ENCODE data around the gene CDHR4.
A peak's percentile ranks its signal among the peaks of the same experiment; 100 is the strongest.

CDHR4 gene

DNA sequence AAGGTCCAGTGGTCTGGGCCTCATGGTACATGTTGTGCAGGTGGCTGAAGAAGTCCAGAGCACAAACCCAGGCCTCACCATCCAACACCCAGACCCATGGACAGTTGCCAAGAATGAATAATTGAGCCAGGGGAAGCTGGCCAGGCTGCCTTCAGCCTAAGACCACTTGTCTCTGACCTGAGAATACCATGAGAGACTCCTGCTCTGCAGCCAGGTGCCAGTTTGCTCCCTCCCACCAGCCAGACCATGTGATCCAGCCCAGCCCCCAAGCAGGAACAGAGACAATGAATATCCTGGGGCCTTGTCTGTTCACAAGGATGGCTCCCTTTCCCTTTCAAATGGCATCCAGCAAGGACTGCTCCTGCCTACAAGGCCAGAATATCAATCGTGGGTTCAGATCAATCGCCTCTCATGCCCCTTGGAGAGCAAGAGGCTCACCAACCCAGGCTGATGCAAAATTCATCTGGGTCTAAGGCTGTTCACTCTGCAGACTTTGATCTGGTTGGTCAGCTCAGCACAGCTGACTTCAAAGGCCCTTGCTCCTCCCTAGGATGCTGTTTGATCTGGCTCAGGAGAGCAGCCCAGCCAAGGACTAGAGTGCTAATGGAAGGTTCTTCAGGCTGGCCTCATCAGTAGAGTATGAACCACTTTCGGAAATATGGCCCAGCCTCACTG is 43.3 kb upstream of the CDHR4 start:
- H4K20me1 ChIP-seq (ENCODE audit: insufficient read depth, low read length): no peaks in the 10 kb centered on the region
- DNase-seq (no peak), ATAC-seq (ENCODE audit: insufficient read depth, low read depth) (no peak)
- H2AFZ ChIP-seq (ENCODE audit: low read depth, low read length): no peak overlapping the region
- no peaks in the 10 kb centered on the region for H3K4me1 ChIP-seq (ENCODE audit: insufficient read depth, low read length)
- TF ChIP-seq, protein P1, sequence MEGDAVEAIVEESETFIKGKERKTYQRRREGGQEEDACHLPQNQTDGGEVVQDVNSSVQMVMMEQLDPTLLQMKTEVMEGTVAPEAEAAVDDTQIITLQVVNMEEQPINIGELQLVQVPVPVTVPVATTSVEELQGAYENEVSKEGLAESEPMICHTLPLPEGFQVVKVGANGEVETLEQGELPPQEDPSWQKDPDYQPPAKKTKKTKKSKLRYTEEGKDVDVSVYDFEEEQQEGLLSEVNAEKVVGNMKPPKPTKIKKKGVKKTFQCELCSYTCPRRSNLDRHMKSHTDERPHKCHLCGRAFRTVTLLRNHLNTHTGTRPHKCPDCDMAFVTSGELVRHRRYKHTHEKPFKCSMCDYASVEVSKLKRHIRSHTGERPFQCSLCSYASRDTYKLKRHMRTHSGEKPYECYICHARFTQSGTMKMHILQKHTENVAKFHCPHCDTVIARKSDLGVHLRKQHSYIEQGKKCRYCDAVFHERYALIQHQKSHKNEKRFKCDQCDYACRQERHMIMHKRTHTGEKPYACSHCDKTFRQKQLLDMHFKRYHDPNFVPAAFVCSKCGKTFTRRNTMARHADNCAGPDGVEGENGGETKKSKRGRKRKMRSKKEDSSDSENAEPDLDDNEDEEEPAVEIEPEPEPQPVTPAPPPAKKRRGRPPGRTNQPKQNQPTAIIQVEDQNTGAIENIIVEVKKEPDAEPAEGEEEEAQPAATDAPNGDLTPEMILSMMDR (IDR thresholded peaks at IDR 0.05; ENCODE audit: borderline replicate concordance, extremely low read depth, low read length, poor library complexity, severe bottlenecking): no peak
- no peak for TF ChIP-seq EZH2 (IDR thresholded peaks at IDR 0.05; ENCODE audit: borderline replicate concordance, low read depth, low read length, severe bottlenecking)
- no peak overlapping the region for H3K9ac ChIP-seq (ENCODE audit: low read depth, low read length)
- H3K36me3 ChIP-seq (ENCODE audit: insufficient read depth, low read length): peaks cover 90% of the 10 kb centered on the region
- H3K79me2 ChIP-seq (ENCODE audit: insufficient read depth, low read length): no peaks in the 10 kb centered on the region
- no peaks in the 10 kb centered on the region for H3K27me3 ChIP-seq (ENCODE audit: insufficient read depth, low read length, poor library complexity)
- H3K4me3 ChIP-seq (ENCODE audit: low read depth in 1 of 2, low read length in 2 of 2): no peak overlapping the region
- H3K9me3 ChIP-seq (ENCODE audit: insufficient read depth, low read length, severe bottlenecking): no peaks in the 10 kb centered on the region
- H3K4me2 ChIP-seq (ENCODE audit: insufficient read depth, low read length): no peak overlapping the region
- H3K27ac ChIP-seq (ENCODE audit: low read length): no peak overlapping the region

DNA sequence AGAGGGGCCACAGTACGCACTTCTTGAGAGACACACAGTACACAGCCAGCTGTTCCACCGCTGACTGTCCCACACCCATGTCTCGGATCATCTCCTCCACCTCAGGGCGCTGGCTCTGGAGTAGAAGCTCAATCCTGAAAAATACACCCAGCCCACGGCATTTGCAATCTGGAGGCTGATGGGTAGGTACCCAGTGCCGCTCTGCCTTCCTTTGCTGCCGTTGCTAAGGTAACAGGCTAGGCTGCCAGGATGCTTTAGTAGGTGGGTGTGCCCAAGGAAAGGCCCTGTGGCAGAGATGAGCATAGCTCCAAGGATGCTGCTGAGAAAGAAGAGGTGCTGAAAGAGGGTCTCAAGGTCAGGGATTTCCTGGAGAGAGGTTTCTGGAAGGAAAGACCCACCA is 42.1 kb upstream of the CDHR4 start:
- Histone ChIP-seq H2AFZ (ENCODE audit: low read depth, low read length) (no peak overlapping the region), H3K79me2 (ENCODE audit: insufficient read depth, low read length) (no peaks in the 10 kb centered on the region), H3K4me2 (ENCODE audit: insufficient read depth, low read length) (no peak overlapping the region), H3K27me3 (ENCODE audit: insufficient read depth, low read length, poor library complexity) (no peaks in the 10 kb centered on the region), H3K36me3 (ENCODE audit: insufficient read depth, low read length) (peaks cover 88% of the 10 kb centered on the region), H3K27ac (ENCODE audit: low read length) (no peak overlapping the region), H4K20me1 (ENCODE audit: insufficient read depth, low read length) (no peaks in the 10 kb centered on the region), H3K4me1 (ENCODE audit: insufficient read depth, low read length) (no peaks in the 10 kb centered on the region), H3K9ac (ENCODE audit: low read depth, low read length) (no peak overlapping the region), H3K4me3 (ENCODE audit: low read depth in 1 of 2, low read length in 2 of 2) (no peak overlapping the region), H3K9me3 (ENCODE audit: insufficient read depth, low read length, severe bottlenecking) (no peaks in the 10 kb centered on the region)
- no peak for DNase-seq
- TF ChIP-seq, protein P1 (IDR thresholded peaks at IDR 0.05; ENCODE audit: borderline replicate concordance, extremely low read depth, low read length, poor library complexity, severe bottlenecking): no peak
- no peak for TF ChIP-seq EZH2 (IDR thresholded peaks at IDR 0.05; ENCODE audit: borderline replicate concordance, low read depth, low read length, severe bottlenecking)
- no peak for ATAC-seq (ENCODE audit: insufficient read depth, low read depth)

DNA sequence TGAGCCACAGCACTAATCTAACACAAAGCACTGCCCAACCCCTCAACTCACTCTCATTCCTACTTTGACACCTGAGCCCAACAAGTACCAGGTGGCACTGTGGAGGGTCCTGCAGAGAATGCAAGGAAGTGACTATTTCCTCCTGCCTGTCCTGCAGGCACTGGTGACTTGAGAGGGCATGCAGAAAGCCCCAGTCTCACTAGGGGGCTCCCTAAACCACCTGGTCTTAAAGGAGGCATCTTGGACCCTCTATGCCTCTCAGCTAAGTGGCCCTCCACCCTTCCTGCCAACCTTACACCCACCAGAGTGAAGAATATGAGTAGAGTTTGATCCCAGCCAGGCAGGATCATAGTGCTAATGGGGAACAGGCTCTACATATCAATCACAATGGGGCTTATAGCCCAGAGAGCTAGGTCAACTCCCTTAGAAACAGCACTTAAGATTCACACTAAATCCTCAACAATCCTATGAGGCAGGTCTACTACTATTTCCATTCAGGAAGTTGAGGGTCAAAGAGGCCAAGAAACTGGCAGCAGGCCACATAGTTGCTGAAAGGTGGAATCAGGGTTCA is 41.5 kb upstream of the CDHR4 start:
- Histone ChIP-seq H3K27me3 (ENCODE audit: insufficient read depth, low read length, poor library complexity) (no peaks in the 10 kb centered on the region), H3K9ac (ENCODE audit: low read depth, low read length) (no peak overlapping the region), H3K4me2 (ENCODE audit: insufficient read depth, low read length) (no peak overlapping the region), H3K27ac (ENCODE audit: low read length) (no peak overlapping the region), H3K4me3 (ENCODE audit: low read depth in 1 of 2, low read length in 2 of 2) (no peak overlapping the region), H3K79me2 (ENCODE audit: insufficient read depth, low read length) (no peaks in the 10 kb centered on the region), H4K20me1 (ENCODE audit: insufficient read depth, low read length) (no peaks in the 10 kb centered on the region), H3K4me1 (ENCODE audit: insufficient read depth, low read length) (no peaks in the 10 kb centered on the region), H3K9me3 (ENCODE audit: insufficient read depth, low read length, severe bottlenecking) (no peaks in the 10 kb centered on the region), H2AFZ (ENCODE audit: low read depth, low read length) (no peak overlapping the region), H3K36me3 (ENCODE audit: insufficient read depth, low read length) (peaks cover 88% of the 10 kb centered on the region)
- TF ChIP-seq, protein P1 (IDR thresholded peaks at IDR 0.05; ENCODE audit: borderline replicate concordance, extremely low read depth, low read length, poor library complexity, severe bottlenecking): peak; percentile 72
- TF ChIP-seq EZH2 (IDR thresholded peaks at IDR 0.05; ENCODE audit: borderline replicate concordance, low read depth, low read length, severe bottlenecking): no peak
- ATAC-seq (ENCODE audit: insufficient read depth, low read depth): peak; percentile 66
- DNase-seq: peak; percentile 47

Measured in DND-41 (cell line).